ENCODE data around the gene ARL6IP6. TPM values are rescaled to one million over a fixed set of nuclear protein-coding genes. Genes with fewer than 3 reads are reported as not detected.

ARL6IP6 gene
- 10 to 100 TPM in 2 of 4 donors, 1 to 10 TPM in 2; 6.5 to 20.2 (median 12.8) TPM for total RNA-seq

DNA sequence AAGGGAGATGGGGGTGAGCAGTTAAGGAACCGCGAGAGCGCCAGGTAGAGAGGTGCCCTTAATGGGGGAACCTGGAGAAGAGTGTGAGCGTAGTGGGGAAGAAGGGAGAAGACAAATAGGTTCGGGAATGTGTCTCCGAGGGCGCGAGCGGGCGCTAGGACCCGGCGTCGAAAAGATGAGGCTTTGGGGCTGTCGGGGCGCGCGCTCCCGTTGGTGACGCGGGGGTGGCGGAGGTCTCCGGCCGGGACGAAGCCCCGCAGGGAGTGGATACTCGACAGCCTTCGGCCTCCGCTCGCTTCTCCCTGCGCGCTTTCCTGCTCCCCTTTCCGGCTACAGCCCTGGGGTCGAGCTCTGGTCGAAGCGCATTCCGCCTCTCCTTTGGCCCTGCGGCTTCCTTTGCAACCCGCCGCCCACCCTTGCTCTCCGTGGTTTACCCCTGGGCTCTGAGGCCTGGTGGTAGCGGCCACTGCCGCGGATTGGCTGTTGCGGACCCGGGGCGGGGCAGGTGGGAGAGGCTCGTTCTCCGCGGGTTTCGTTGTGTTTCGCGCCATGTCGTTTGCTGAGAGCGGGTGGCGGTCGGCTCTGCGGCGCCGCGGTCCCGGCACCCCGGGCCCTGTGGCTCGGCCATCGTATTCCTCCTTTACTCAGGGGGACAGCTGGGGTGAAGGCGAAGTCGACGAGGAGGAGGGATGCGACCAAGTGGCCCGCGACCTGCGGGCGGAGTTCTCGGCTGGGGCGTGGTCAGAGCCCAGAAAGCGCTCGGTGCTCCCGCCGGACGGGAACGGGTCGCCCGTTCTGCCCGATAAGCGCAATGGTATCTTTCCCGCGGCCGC lies at the start of gene ARL6IP6:
Gene ARL6IP6 (plus strand): TSS at position 545 of the 833 bp plus-strand sequence. CDS start 5 bp downstream, at position 550.
- Histone ChIP-seq H3K4me1 (peaks cover 31 to 54% (median 52%) of the 10 kb centered on the region in 4 donors), H3K27ac (replicated peaks in 1 of 4) (peak within 1 kb of the TSS; percentile 95 to 98 (median 96)), H3K36me3 (peaks cover 0 to 22% (median 6%) of the 10 kb centered on the region in 4 donors), H3K27me3 (no peaks in the 10 kb centered on the region), H3K9me3 (no peaks in the 10 kb centered on the region), H3K4me3 (peak within 1 kb of the TSS; percentile 83 to 96 (median 88))
- peak; percentile 83 to 89 for TF ChIP-seq POLR2AphosphoS5 (IDR thresholded peaks at IDR 0.05)
- no peak for TF ChIP-seq EP300 (IDR thresholded peaks at IDR 0.05)
- peak; percentile 36 for TF ChIP-seq POLR2A (IDR thresholded peaks at IDR 0.05; ENCODE audit: low read depth)
- TF ChIP-seq, protein P1, sequence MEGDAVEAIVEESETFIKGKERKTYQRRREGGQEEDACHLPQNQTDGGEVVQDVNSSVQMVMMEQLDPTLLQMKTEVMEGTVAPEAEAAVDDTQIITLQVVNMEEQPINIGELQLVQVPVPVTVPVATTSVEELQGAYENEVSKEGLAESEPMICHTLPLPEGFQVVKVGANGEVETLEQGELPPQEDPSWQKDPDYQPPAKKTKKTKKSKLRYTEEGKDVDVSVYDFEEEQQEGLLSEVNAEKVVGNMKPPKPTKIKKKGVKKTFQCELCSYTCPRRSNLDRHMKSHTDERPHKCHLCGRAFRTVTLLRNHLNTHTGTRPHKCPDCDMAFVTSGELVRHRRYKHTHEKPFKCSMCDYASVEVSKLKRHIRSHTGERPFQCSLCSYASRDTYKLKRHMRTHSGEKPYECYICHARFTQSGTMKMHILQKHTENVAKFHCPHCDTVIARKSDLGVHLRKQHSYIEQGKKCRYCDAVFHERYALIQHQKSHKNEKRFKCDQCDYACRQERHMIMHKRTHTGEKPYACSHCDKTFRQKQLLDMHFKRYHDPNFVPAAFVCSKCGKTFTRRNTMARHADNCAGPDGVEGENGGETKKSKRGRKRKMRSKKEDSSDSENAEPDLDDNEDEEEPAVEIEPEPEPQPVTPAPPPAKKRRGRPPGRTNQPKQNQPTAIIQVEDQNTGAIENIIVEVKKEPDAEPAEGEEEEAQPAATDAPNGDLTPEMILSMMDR (IDR thresholded peaks at IDR 0.05) = peak in 1 of 3 experiments; percentile 15
- DNase-seq (ENCODE audit: extremely low spot score) = peak; percentile 98
- intact Hi-C loops (cut with DNase I) = no loop called here
- 0% methylated on average over 54 of the region's 87 CpGs for WGBS

DNA sequence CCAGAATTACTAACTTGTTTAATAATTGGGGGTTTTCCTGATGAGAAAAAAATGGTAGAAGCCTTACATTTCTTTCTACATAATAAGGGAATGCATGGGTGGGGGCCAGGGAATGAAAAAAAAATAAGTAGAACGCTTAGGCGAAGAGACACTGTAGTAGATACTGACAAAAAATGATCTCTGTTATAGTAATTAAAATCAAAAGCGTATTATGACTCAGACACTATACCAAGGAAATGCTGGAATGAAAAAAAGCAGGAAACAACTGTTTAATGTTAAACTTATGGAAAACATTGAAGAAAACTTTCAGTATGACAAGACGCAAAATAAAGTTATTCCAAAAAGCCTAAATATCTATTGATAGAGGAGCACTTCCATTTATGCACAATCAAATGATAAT lies 44.1 kb upstream of the ARL6IP6 start:
- H3K4me3 ChIP-seq = no peak overlapping the region
- WGBS = 86% methylated on average over 4 of the region's 4 CpGs
- no peak overlapping the region for H3K27ac ChIP-seq (replicated peaks in 1 of 4)
- H3K9me3 ChIP-seq = no peaks in the 10 kb centered on the region
- H3K27me3 ChIP-seq = no peaks in the 10 kb centered on the region
- no peaks in the 10 kb centered on the region for H3K4me1 ChIP-seq
- no peak for DNase-seq (ENCODE audit: extremely low spot score)
- TF ChIP-seq EP300 (IDR thresholded peaks at IDR 0.05) (no peak), POLR2AphosphoS5 (IDR thresholded peaks at IDR 0.05) (no peak), POLR2A (IDR thresholded peaks at IDR 0.05; ENCODE audit: low read depth) (no peak)
- TF ChIP-seq, protein P1 (IDR thresholded peaks at IDR 0.05) = no peak
- peaks cover 30 to 94% (median 69%) of the 10 kb centered on the region in 4 donors for H3K36me3 ChIP-seq
- intact Hi-C loops (cut with DNase I) = no loop called here

DNA sequence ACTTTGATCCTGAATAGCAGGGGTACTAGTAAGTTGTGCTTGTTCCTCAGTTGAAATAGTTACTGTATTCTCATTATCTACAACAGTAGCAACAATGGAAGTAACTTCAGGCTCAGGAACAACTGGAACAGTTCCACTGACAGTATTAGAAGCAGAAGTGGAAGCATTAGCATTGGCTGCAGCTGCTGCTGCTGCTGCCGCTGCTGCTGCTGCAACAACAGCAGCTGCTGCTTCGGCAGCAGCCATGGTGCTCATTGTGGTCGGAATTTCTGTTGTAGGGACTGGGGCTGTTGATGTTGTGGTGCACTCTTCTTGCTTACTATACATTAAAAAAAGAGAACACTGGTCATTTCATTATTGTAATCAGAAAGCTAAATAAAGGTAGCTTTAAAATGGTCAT lies 42.0 kb upstream of the ARL6IP6 start:
- no peak overlapping the region for H3K4me3 ChIP-seq
- peaks cover 31 to 92% (median 71%) of the 10 kb centered on the region in 4 donors for H3K36me3 ChIP-seq
- H3K9me3 ChIP-seq = no peaks in the 10 kb centered on the region
- TF ChIP-seq EP300 (IDR thresholded peaks at IDR 0.05) (no peak), POLR2A (IDR thresholded peaks at IDR 0.05; ENCODE audit: low read depth) (no peak), POLR2AphosphoS5 (IDR thresholded peaks at IDR 0.05) (no peak)
- TF ChIP-seq, protein P1 (IDR thresholded peaks at IDR 0.05) = no peak
- H3K27ac ChIP-seq (replicated peaks in 1 of 4) = no peak overlapping the region
- intact Hi-C loops (cut with DNase I) = no loop called here
- no peaks in the 10 kb centered on the region for H3K27me3 ChIP-seq
- 85% methylated on average over 3 of the region's 3 CpGs for WGBS
- no peak for DNase-seq (ENCODE audit: extremely low spot score)
- no peaks in the 10 kb centered on the region for H3K4me1 ChIP-seq

DNA sequence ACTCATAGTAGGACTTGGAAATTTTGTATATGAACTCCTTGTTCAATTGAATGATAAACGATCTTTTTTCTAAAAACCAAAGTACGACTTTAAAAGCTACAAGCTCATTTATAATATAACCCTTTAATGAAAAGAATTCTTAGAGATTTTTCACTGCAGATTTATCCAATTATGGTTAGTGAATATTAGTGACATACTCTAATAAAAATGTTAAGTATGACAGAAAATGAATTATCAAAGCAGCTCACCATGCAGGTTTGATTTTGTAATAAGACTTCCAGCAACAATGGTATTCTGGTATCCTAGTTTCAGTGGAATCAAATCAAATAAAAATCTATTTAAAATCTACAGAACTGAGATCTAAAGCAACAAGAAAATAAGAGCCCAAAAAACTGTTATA lies 39.6 kb upstream of the ARL6IP6 start:
- WGBS = 61% methylated on average over 2 of the region's 2 CpGs
- intact Hi-C loops (cut with DNase I) = no loop called here
- Histone ChIP-seq H3K4me3 (no peak overlapping the region), H3K4me1 (peaks cover 0 to 4% (median 0%) of the 10 kb centered on the region in 4 donors), H3K27me3 (no peaks in the 10 kb centered on the region), H3K27ac (replicated peaks in 1 of 4) (no peak overlapping the region), H3K36me3 (peaks cover 23 to 72% (median 56%) of the 10 kb centered on the region in 4 donors), H3K9me3 (no peaks in the 10 kb centered on the region)
- no peak for TF ChIP-seq POLR2A (IDR thresholded peaks at IDR 0.05; ENCODE audit: low read depth)
- no peak for TF ChIP-seq EP300 (IDR thresholded peaks at IDR 0.05)
- TF ChIP-seq, protein P1 (IDR thresholded peaks at IDR 0.05) = no peak
- no peak for TF ChIP-seq POLR2AphosphoS5 (IDR thresholded peaks at IDR 0.05)
- no peak for DNase-seq (ENCODE audit: extremely low spot score)

Data from esophagus muscularis mucosa (tissue), 4 donors.